DOHH2 (cell line): Measurements from ENCODE around the gene CYP27A1.

Source experiments
- EZH2phosphoT487 ChIP-seq: fragments of 200-600 bp; sonication (generic); IDR thresholded peaks from 2 replicates; pipeline ENCODE4 v1.6.1; 2017; ENCODE audit warnings: borderline replicate concordance, mild to moderate bottlenecking, antibody characterized with exemption, low read length, moderate library complexity, mixed read lengths
- TF ChIP-seq, protein P1 (sequence below): fragments of 200-600 bp; sonication (generic); IDR thresholded peaks from one replicate; pipeline ENCODE4 v1.5.1; 2014; ENCODE audit warnings: antibody characterized with exemption, mild to moderate bottlenecking, low read depth, low read length; ENCODE audit not compliant: poor library complexity, severe bottlenecking

DNA sequence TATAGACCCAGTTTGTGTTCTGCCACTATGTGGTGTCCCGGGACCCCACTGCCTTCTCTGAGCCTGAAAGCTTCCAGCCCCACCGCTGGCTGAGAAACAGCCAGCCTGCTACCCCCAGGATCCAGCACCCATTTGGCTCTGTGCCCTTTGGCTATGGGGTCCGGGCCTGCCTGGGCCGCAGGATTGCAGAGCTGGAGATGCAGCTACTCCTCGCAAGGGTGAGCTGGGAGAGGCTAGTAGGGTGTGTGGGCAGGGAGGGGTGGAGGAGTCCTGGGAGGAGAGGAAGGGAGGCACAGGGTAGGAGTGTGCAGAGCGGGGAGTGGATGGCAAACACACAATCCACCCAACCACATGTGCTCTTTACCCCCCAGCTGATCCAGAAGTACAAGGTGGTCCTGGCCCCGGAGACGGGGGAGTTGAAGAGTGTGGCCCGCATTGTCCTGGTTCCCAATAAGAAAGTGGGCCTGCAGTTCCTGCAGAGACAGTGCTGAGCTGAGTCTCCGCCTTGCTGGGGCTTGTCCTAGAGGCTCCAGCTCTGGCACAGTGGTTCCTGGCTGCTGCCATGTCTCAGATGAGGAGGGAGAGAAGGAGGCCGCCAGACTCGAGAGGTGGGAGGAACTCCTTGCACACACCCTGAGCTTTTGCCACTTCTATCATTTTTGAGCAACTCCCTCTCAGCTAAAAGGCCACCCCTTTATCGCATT, 32.7 kb downstream of the CYP27A1 start:
- TF ChIP-seq, protein P1, sequence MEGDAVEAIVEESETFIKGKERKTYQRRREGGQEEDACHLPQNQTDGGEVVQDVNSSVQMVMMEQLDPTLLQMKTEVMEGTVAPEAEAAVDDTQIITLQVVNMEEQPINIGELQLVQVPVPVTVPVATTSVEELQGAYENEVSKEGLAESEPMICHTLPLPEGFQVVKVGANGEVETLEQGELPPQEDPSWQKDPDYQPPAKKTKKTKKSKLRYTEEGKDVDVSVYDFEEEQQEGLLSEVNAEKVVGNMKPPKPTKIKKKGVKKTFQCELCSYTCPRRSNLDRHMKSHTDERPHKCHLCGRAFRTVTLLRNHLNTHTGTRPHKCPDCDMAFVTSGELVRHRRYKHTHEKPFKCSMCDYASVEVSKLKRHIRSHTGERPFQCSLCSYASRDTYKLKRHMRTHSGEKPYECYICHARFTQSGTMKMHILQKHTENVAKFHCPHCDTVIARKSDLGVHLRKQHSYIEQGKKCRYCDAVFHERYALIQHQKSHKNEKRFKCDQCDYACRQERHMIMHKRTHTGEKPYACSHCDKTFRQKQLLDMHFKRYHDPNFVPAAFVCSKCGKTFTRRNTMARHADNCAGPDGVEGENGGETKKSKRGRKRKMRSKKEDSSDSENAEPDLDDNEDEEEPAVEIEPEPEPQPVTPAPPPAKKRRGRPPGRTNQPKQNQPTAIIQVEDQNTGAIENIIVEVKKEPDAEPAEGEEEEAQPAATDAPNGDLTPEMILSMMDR: no peak
- no peak for TF ChIP-seq EZH2phosphoT487
